Measurements from ENCODE around the gene MCOLN2.
A peak's percentile ranks its signal among the peaks of the same experiment; 100 is the strongest.
"Not testable (repeated sequence)": the region's sequence is repeated elsewhere in the genome, so short reads cannot be mapped to it uniquely, and the experiment has no call there.

MCOLN2 gene

DNA sequence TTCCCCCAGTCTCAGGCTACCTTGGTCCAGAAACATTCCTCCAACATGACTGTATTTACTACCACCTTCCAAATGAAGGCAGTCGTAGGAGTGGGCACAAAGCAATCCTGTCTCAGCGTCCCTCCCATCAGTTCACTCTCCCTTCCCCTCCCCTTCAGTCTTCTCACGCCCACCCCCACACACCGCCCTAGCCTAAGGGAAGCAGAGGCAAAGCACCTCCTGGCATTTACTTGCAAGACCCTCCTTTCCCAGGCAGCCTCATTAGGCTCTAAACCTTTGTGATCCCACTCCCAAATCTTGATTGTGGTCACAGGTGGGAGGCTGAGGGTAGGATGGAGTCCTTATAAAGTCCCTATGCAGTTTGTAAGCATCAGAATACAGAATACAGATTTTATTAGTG, 80.0 kb downstream of the MCOLN2 start:
- no peak overlapping the region for H3K27ac ChIP-seq (ENCODE audit: poor library complexity, severe bottlenecking)
- H3K27me3 ChIP-seq (ENCODE audit: insufficient read depth, poor library complexity, severe bottlenecking) = no peaks in the 10 kb centered on the region
- DNase-seq (ENCODE audit: low spot score) (no peak), ATAC-seq (ENCODE audit: low read depth) (no peak)
- H3K4me3 ChIP-seq (ENCODE audit: severe bottlenecking) = no peak overlapping the region
- no peaks in the 10 kb centered on the region for H3K36me3 ChIP-seq (ENCODE audit: low read depth)
- TF ChIP-seq, protein P1, sequence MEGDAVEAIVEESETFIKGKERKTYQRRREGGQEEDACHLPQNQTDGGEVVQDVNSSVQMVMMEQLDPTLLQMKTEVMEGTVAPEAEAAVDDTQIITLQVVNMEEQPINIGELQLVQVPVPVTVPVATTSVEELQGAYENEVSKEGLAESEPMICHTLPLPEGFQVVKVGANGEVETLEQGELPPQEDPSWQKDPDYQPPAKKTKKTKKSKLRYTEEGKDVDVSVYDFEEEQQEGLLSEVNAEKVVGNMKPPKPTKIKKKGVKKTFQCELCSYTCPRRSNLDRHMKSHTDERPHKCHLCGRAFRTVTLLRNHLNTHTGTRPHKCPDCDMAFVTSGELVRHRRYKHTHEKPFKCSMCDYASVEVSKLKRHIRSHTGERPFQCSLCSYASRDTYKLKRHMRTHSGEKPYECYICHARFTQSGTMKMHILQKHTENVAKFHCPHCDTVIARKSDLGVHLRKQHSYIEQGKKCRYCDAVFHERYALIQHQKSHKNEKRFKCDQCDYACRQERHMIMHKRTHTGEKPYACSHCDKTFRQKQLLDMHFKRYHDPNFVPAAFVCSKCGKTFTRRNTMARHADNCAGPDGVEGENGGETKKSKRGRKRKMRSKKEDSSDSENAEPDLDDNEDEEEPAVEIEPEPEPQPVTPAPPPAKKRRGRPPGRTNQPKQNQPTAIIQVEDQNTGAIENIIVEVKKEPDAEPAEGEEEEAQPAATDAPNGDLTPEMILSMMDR (IDR thresholded peaks at IDR 0.05; ENCODE audit: poor library complexity, severe bottlenecking) = no peak
- H3K4me1 ChIP-seq (ENCODE audit: insufficient read depth, poor library complexity, severe bottlenecking) = peaks cover 11% of the 10 kb centered on the region
- no peaks in the 10 kb centered on the region for H3K9me3 ChIP-seq (ENCODE audit: severe bottlenecking)

DNA sequence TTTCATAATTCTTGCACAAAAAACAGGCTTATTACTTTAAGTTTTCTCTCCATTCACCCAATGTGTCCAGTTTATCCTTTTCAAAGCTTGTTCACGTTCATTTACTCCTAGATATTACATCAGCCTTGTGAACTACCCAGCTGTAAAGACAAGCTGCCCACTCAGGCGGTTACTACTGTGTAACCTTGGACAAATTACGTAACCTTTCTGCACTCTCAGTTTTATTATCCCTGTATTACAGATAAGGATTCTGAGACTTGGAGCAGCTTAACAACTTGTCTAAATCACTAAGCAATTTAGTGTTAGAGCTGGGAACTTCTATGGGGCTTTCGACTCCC, 83.4 kb downstream of the MCOLN2 start:
- H3K9me3 ChIP-seq (ENCODE audit: severe bottlenecking) = no peaks in the 10 kb centered on the region
- peak; percentile 68; the same call in 2 of the 3 replicates for ATAC-seq (ENCODE audit: low read depth)
- no peak for DNase-seq (ENCODE audit: low spot score)
- TF ChIP-seq, protein P1 (IDR thresholded peaks at IDR 0.05; ENCODE audit: poor library complexity, severe bottlenecking) = no peak
- H3K4me1 ChIP-seq (ENCODE audit: insufficient read depth, poor library complexity, severe bottlenecking) = peaks cover 11% of the 10 kb centered on the region
- no peaks in the 10 kb centered on the region for H3K36me3 ChIP-seq (ENCODE audit: low read depth)
- H3K27me3 ChIP-seq (ENCODE audit: insufficient read depth, poor library complexity, severe bottlenecking) = no peaks in the 10 kb centered on the region
- H3K4me3 ChIP-seq (ENCODE audit: severe bottlenecking) = no peak overlapping the region
- H3K27ac ChIP-seq (ENCODE audit: poor library complexity, severe bottlenecking) = no peak overlapping the region

DNA sequence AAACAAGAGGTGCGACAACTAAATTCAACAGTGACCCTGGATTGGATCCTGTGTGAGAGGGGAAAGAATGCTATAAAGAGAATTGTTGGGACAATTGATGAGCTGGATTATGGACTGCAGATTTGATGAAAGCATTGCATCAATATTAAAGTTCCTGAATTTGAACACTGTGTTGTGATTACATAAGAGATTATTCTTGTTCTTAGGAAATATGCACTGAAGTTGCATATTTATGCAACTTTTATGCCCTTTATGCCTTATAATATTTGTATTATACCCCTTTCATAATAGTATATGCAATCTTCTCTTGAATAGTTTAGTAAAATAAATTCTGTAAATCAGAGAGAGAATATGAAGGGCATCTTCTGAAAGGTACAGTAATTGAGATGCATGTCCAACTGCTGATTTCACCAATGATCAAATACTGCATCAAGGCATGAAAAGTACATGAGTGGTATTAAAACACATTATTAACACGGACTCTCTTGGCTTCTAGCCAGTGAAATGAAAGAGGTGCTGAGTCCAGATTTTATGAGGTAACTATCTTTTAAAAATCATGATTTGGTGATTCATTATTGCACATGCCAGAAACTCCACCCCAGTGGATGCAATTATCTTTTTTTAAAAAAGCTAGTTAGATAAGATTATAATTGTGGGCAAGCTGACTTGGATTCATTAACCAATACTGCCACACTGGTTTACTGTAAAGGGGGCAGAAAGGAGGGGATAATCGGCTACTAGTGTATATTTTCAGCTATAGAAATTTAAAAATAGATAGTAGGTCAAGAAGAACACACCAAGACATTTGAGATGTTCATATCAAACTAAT, 84.0 kb downstream of the MCOLN2 start:
- ATAC-seq (ENCODE audit: low read depth) (no peak; the same call in 2 of the 3 replicates), DNase-seq (ENCODE audit: low spot score) (no peak)
- H3K4me3 ChIP-seq (ENCODE audit: severe bottlenecking) = no peak overlapping the region
- no peak overlapping the region for H3K27ac ChIP-seq (ENCODE audit: poor library complexity, severe bottlenecking)
- peaks cover 11% of the 10 kb centered on the region for H3K4me1 ChIP-seq (ENCODE audit: insufficient read depth, poor library complexity, severe bottlenecking)
- no peaks in the 10 kb centered on the region for H3K27me3 ChIP-seq (ENCODE audit: insufficient read depth, poor library complexity, severe bottlenecking)
- H3K36me3 ChIP-seq (ENCODE audit: low read depth) = no peaks in the 10 kb centered on the region
- no peaks in the 10 kb centered on the region for H3K9me3 ChIP-seq (ENCODE audit: severe bottlenecking)
- TF ChIP-seq, protein P1 (IDR thresholded peaks at IDR 0.05; ENCODE audit: poor library complexity, severe bottlenecking) = no peak

DNA sequence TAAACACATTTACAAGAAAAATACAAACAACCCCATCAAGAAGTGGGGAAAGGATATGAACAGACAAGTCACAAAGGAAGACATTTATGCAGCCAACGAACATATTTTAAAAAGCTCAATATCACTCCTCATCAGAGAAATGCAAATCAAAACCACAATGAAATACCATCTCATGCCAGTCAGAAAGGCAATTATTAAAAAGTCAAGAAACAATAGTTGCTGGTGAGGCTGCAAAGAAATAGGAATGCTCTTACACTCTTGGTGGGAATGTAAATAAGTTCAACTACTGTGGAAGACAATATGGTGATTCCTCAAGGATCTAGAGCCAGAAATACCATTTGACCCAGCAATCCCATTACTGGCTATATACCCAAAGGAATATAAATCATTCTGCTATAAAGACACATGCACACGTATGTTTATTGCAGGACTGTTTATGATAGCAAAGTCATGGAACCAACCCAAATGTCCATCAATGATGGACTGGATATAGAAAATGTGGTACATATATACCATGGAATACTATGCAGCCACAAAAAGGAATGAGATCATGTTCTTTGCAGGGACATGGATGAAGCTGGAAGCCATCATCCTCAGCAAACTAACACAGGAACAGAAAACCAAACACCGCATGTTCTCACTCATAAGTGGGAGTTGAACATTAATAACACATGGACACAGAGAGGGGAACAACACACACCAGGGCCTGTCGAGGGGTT, 88.0 kb downstream of the MCOLN2 start:
- H3K4me3 ChIP-seq (ENCODE audit: severe bottlenecking); H3K27ac ChIP-seq (ENCODE audit: poor library complexity, severe bottlenecking); DNase-seq (ENCODE audit: low spot score); H3K27me3 ChIP-seq (ENCODE audit: insufficient read depth, poor library complexity, severe bottlenecking); H3K36me3 ChIP-seq (ENCODE audit: low read depth); ATAC-seq (ENCODE audit: low read depth); H3K9me3 ChIP-seq (ENCODE audit: severe bottlenecking): not testable (repeated sequence)
- peaks cover 16% of the 10 kb centered on the region for H3K4me1 ChIP-seq (ENCODE audit: insufficient read depth, poor library complexity, severe bottlenecking)

DNA sequence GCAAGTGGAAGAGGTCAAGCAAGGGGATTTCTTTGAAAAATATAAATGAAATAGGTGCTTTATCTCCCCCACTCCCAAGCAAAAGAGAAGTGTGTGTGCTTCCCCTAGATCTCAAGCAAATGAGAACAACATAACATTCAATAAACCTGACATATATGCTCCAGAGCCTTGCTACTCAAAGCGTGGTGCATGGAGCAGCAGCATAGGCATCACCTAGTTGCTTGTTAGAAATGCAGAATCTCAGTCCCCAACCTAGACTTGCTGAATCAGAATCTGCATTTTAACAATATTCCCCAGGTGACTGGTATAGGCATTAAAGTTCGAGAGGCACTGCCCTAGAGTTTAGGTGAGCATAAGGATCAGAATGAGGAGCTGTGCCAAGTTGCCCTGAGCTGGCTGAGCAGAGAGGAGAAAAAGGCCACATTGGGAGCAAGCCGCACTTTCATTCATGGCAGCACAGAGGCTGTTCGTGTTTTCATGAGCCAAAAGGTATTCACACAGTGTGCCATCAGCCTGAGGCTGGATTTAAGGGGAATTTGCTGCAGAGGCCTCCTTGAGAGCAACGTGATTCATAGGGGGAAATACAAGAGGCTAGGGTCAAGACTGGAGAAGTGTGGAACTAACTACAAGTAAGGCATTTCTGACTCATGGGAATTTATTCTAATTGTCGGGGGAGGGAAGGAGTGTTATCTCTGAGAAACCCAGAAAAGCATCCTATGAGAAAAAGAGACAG, 89.7 kb downstream of the MCOLN2 start:
- H3K9me3 ChIP-seq (ENCODE audit: severe bottlenecking) = no peaks in the 10 kb centered on the region
- peaks cover 5% of the 10 kb centered on the region for H3K4me1 ChIP-seq (ENCODE audit: insufficient read depth, poor library complexity, severe bottlenecking)
- no peak for DNase-seq (ENCODE audit: low spot score)
- H3K27ac ChIP-seq (ENCODE audit: poor library complexity, severe bottlenecking) = no peak overlapping the region
- no peaks in the 10 kb centered on the region for H3K27me3 ChIP-seq (ENCODE audit: insufficient read depth, poor library complexity, severe bottlenecking)
- ATAC-seq (ENCODE audit: low read depth) = peak; percentile 86
- TF ChIP-seq, protein P1 (IDR thresholded peaks at IDR 0.05; ENCODE audit: poor library complexity, severe bottlenecking) = no peak
- H3K4me3 ChIP-seq (ENCODE audit: severe bottlenecking) = no peak overlapping the region
- H3K36me3 ChIP-seq (ENCODE audit: low read depth) = no peaks in the 10 kb centered on the region

DNA sequence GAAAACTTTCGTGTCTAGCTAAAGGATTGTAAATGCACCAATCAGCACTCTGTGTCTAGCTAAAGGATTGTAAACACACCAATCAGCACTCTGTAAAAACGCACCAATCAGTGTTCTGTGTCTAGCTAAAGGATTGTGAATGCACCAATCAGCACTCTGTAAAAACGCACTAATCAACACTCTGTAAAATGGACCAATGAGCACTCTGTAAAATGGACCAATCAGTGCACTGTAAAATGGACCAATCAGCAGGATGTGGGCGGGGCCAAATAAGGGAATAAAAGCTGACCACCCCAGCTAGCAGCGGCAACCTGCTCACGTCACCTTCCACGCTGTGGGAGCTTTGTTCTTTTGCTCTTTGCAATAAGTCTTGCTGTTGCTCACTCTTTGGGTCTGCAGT, 94.2 kb downstream of the MCOLN2 start:
- DNase-seq (ENCODE audit: low spot score); ATAC-seq (ENCODE audit: low read depth); H3K9me3 ChIP-seq (ENCODE audit: severe bottlenecking); H3K4me3 ChIP-seq (ENCODE audit: severe bottlenecking); H3K36me3 ChIP-seq (ENCODE audit: low read depth); H3K27me3 ChIP-seq (ENCODE audit: insufficient read depth, poor library complexity, severe bottlenecking); H3K27ac ChIP-seq (ENCODE audit: poor library complexity, severe bottlenecking): not testable (repeated sequence)
- peaks cover 11% of the 10 kb centered on the region for H3K4me1 ChIP-seq (ENCODE audit: insufficient read depth, poor library complexity, severe bottlenecking)

Data from RWPE2 (cell line).